ENCODE data around the gene CSF3.

The CSF3 gene

DNA sequence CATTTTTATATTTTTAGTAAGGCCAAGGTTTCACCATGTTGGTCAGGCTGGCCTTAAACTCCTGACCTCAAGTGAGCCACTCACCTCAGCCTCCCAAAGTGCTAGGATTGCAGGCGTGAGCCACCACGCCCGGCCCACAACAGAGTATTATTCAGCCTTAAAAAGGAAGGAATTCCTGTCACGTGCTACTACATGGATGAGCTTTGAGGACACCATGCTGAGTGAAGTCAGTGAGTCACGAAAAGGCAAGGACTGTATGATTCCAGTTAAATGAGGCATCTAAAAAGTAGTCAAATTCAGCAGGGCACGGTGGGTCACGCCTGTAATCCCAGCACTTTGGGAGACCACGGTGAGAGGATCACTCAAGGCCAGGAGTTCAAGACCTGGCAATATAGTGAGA, 9.7 kb downstream of the CSF3 start:
- no peak for DNase-seq (ENCODE audit: low read depth in 2 of 2)

DNA sequence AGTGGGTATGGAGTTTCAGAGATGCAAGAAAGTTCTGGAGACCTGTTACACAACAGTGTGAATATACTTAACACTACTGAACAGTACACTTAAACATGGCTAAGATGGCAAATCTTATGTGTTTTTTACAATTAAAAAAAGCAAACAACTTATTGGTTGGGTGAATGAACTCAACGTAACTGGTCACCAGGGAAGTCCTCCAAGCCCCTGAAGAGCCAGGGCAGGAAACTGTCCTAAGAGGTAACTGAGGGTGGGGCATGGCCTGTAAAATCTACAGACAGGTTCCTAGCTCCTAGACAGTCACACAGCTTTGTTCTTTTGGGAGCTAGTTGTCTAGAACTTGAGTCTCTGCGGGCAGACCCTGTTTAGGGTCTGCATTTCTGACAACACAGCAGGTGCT, 10.3 kb downstream of the CSF3 start:
- DNase-seq (ENCODE audit: low read depth in 2 of 2): no peak

DNA sequence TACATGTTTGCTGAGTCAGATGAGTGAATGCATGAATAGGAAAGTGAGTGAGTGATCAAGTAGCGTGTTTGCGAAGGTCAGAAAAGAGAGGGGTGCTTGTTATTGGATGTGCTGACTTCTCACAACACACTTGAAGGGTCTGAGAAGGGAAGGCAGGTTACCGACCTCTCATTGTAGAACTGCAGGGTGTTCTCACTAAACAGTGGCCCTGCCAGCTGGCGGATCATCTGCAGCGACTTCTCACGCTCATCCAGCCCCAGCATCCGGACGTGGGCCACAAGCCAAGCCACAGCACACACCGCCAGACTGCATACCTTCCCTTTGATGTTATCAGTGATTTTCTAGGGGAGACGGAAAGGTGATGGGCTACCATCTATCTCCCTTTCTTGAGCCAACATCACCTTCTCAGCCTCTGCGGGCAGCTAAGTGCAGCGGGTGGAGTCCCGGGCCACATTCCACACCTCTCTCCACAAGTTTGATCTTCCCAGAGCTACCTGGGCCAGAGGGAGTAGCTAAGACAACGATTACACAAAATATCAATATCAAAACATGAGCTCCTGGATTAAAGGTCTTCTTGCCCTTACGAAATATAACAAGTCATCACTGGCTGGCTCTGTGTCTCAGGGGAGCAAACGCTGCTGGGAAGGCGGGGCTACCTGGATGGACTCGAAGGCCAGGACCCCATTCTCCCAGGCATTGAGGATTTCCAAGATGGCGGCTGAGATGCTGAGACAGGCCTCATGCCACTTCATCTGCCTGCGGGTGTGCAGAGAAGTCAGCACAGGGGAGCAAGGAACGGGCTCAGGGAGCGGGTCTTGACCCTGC, 11.0 kb downstream of the CSF3 start:
- DNase-seq (ENCODE audit: low read depth in 2 of 2): no peak

DNA sequence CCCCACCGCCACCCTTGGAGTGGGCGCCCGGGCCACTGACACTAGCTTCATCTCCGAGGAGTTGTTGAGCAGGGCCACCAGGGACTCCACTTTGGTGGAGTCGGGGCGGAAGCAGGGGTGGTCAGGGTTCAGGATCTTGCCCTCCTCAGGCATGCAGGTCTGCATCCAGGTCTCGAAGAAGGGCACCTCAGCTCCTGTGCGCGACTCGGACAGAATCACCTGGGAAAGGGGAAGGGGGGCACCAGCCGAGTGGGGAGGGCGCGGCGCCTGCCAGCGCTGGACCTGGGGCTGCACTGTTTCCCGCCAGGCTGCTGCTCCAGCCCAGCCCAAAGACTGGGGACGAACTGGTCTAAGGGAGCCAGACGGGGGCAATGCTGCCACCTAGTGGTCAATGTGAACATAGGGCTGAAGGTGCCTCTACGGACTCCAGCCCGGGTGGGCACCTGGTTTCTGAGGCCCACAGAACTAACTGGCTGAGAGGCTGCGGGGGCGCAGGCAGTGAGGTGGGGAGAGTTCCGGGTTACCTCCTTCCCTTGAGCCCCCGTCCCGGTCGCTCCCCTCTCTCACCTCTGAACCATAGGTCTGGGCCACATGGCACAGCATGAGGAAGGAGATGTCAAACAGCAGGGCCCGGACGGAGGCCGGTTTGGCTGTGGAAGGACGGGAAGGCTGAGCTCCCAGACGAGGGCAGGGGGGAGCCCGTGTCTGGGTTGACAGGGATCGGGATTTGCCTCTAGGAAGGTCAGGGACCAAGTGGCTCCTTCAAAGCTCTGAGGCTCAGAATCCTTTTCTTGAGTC, 11.8 kb downstream of the CSF3 start:
- DNase-seq (ENCODE audit: low read depth in 2 of 2): peak; percentile 60

DNA sequence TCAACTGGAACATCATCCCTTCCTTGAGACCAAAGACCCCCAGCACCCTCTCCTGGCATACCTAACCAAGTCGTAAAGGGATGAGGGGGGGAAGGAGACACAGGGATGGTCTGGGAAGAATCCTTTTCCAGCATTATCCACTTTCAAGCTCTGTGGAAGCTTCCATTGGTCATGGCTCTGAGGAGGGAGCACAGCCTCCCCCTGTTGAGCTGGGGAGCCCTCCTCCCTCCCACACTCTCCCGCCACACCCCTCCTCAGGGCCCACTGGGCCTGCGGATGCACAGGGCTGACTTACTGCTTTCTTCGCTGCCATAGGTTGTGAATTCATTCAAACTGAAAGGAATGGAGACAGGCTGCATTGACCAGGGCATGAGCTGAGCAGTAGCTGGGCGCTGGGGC, 12.4 kb downstream of the CSF3 start:
- DNase-seq (ENCODE audit: low read depth in 2 of 2): no peak

DNA sequence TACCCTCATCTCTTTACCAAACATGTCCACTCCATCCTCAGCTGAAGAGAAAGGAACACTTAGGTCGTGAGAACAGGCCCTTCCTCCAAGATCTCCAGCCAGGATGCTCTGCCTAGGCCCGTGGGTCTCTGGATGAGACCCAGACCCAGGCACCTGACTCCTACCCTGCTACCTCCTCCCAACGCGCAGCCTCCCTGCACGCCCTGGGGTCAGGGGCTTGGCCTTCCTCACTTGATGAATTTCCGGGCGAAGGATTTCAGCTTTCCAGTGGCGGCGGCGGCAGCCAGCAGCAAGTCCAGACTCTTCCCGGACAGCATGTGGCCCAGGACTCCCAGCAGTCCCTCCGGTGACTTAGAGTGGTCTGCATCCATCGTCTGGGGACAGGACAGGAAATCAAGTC, 13.4 kb downstream of the CSF3 start:
- DNase-seq (ENCODE audit: low read depth in 2 of 2): no peak

DNA sequence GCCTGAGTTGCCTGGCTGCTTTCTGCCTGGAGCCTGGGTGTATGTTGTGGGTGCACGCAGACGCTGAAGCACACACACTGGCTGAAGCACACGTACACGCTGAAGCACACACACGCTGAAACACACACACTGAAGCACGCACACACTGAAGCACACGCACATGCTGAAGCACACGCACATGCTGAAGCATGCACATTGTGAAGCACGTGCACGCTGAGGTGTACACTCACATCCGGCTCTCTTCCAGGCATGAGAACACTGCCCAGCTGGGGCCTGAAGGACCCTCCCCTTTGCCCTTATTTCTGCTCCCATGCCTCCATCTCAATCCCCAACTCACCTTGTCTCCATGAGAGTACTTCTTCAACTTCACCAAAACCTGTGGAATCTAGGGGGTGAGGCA, 16.5 kb downstream of the CSF3 start:
- DNase-seq (ENCODE audit: low read depth in 2 of 2): no peak

DNA sequence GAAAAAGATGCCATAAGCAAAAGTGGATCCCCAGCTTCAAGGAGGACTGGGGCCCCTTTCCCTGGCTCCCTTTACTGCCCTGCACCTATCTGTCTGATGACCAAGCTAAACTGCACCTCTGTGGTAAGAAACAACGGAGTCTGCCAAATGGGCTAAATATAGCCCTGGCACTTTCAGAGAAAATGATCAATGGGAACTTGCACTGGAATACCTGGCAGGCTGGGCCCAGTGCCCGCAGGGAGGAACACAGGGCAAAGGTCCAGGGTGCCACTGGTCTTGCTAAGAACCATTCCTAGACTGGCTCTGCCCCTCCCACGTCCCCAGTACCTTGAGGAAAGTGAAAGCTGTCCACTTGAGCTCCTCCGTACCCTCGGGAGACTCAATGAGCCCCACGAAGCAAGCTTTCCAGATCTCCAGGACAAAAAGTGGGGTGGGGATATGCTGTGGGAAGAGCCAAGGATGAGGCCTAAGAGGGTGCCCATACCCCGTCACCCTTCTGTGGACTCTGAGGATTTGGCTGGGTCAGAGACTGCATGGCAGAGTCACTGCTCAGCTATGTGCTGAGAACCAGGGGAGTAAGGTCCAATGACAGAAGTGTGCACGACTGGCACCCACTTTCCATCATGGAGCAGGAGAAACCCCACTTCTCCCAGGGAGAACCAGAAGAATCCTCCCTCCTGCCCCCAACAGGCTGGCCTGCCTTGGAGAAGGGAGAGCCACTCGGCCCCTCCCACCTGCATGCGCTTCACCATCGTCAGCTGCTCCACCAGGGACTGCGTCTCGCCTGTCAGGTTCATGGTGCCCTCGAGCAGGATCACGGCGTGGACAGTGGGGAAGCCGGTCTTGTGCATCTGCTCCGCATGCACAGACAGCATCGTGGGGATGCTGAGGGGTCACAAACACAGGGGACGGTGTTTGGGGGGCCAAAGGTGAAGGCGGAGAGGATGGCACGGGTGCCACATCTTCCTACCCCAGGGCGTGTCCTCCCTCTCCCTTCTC, 17.4 kb downstream of the CSF3 start:
- no peak for DNase-seq (ENCODE audit: low read depth in 2 of 2)

DNA sequence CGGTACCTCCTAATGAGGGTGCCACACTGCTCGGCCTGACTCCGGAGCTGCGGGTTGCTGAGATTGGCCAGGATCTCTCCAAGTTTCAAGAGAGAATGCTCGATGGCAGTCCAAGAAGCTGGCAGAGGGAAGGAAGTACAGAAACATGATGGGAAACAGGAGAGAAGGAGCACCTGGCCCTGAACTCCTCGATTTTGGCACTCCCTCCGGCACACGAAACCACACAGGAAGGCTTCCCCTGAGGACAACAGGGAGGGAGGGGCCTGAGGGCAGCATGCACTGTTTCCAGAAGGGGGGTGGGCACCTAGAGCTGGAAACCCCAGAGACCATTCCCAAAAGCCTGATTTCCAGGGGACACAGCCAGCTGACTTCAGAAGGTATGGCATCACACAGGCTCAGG, 18.1 kb downstream of the CSF3 start:
- DNase-seq (ENCODE audit: low read depth in 2 of 2): no peak

DNA sequence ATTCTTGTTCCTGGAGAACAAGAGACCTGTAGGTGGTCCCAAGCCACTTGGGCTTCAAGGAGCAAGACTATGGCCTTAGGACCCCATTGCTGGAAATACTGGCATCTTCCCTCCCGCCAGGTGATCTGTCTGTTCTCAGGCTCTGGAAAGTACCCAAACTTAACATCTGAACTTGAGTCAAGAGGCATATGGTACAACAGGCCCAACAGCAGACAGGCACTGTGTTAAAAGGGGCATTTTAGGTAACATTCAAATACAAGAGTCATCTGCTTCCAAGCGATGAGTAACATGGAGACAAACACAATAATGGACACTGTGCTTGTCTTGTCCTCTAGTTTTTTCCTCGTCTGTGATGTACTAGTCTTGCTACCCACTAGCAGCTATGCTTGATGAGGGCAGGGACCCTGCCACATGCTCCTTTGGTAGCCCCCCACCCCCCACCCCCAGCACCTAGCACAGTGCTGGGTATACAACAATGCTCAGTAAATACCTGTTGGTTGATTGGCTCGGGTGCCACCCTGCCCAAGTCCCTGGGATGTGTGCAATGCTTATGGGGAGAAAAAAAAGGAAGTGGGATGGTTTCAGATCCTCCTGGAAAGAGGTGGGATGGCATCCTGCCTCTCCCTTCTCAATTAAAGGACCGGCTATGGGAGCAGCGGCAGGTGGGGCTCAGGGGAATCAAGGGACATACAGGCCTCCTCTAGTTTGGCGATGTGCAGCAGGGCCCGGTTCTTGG, 19.4 kb downstream of the CSF3 start:
- no peak for DNase-seq (ENCODE audit: low read depth in 2 of 2)

DNA sequence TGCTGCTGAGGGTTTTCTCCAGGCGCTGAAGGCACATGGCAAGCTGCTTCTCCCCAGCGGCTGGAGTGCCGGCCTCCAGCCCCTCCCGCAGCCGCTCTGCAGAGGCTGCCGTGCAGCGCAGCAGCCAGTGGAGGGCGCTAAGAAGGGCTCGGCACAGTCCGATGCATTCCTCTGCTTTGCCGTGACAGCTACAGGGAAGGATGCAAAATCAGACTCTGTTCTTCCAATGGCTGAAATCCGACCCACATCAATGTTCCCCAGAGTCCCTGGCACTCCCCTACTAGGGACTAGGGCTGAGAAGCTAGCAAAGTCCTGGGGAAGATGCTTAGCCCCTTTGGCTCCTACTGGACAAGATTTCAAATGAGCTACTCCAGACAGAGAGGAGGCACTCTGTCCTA, 19.9 kb downstream of the CSF3 start:
- no peak for DNase-seq (ENCODE audit: low read depth in 2 of 2)

DNA sequence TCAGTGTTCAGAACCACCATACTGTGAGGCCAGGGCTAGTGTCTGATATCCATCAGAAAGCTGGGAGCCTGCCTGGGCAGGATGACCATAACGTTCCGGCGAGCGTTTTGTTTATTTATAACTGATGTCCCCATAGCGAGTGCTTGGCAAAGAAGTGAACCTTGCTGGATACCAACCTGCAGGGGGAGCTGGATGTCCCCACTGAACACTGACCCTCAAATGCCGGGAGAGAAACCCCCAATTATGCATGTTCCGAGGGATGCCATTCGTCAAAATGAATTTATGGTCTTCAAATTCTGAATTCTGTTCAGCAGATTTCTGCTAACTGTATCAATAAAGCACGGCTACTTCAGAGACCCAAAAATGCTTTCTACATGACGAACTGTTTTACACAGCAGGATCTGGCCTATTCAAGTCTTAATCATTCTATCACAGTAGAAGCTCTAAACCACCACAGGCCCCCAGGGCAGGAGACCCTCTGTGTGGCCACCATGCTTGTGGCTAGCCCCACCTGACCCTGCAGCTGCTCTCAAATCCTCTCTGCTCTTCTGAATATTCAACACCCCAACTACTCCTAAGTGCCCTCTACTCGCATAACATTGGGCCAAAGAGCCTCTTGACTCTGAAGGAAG, 23.8 kb downstream of the CSF3 start:
- no peak for DNase-seq (ENCODE audit: low read depth in 2 of 2)

DNA sequence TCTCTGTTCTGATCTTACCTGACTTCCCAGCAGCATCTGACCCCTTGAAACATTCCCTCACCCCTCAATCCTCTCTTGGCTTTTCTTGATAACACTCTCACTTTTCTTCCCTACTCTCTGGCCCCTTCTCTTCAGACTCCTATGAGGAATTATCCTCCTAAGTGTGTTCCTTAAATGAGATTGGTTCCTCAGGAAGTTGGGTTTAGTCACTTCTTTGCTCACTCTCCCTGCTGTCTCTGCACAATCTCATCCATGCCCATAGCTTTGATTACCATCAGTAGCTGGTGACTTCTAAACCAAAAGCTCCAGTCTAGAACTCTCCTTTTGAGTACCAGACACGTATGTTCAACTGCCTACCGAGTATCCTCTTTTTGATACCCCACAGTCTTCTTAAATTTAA, 26.0 kb downstream of the CSF3 start:
- DNase-seq (ENCODE audit: low read depth in 2 of 2): no peak

DNA sequence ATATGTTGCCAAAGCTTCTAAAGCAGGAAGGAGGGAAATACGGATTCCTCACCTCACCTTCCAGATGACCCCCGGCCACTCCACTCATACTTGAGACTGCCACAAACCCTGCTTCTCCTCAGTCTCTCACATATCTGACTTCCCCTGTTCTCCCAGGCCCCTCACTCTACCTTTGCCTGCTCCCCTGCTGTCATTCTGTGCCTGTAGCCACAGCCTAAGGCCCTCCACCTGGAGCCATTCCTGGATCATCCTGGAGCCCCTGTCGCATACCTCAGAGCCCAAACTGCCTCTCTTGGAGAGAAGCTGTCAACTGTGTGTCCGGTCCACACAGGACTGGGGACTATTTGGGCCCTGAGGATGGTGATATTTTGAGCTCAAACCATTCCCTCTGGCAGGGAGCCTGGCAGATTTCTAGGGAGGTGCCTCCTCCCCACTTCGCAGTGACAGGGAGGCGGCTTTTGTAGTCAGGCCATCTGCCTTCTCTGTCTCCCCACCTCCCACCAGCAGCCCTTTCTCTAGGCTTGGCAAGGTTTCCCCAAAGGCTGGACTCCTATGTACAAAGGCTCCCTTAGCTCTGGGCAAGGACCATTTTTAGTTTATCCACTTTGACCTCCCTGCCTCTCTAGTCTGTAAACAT, 41.3 kb downstream of the CSF3 start:
- no peak for DNase-seq (ENCODE audit: low read depth in 2 of 2)

DNA sequence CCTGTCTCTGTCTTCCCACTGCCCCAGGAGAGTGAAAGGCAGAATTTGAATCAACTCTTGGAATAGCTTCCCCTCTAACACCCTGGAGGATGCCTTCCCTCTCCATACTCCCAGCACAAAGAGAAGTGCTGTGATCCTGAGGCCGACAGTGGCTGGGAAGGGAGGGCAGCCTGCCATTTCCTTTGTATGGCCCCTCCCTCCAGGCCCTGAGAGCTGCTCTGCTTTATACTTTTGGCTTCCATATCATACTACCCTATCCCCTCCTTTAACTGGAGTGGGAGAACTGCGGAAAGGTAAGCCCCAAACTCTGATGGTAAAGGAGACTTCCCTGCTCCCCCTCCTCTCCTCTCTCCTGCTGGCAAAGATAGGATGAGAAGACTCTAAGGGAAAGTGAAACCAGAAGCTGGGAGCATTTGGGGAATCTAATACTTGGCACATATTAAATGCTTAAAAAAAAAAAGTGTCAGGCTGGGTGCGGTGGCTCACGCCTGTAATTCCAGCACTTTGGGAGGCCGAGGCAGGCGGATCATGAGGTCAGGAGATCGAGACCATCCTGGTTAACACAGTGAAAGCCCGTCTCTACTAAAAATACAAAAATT, 43.0 kb downstream of the CSF3 start:
- no peak for DNase-seq (ENCODE audit: low read depth in 2 of 2)

DNA sequence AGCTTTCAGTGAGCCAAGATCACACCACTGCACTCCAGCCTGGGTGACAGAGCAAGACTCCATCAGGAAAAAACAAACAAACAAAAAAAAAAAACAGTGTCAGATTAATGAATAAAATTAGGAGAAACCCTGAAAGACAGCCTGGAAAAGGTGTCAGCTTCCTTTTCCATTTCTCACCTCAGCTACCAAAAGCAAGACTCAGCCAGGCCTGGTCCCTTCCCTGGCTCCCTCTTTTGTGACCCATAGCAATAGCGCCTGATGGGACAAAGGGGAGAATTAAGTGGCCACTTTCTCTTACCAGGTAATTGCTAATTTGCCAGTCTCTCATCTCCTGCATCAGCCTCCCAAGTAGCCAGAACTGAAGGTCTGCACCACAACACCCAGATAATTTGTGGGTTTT, 43.6 kb downstream of the CSF3 start:
- DNase-seq (ENCODE audit: low read depth in 2 of 2): no peak

DNA sequence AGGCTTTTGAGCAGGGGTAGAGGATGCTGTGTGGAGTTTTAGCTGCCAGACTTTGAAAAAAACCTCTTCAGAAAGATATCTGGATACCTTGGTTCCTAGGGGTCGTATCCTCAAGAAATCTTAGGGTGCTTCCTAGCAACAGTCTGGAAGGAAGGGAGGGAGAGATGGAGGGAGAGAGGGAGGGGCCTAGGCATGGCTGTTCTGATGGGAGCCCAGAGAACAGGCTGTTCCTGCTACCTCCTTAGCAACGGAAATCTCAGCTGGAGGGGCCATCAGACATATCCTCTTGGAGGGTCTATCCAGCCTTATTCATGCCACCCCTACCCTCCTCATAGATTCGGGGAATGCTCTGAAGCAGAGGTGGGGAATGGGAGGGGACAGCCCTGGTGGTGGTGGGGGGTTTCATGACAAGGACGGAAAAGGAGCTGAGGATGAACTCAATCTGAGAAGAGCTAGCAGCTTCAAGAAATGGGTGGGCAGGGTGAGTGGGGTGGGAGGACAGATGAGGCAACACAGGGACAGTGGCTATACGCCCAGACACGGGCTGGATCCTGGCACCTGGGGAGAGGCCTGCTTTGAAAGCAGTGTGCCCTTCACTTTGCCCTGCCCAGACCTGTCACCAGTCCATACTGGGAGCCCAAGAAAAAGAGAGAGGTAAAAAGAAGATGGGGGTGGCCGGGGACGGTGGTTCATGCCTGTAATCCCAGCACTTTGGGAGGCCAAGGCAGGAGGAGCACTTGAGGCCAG, 44.7 kb downstream of the CSF3 start:
- no peak for DNase-seq (ENCODE audit: low read depth in 2 of 2)

DNA sequence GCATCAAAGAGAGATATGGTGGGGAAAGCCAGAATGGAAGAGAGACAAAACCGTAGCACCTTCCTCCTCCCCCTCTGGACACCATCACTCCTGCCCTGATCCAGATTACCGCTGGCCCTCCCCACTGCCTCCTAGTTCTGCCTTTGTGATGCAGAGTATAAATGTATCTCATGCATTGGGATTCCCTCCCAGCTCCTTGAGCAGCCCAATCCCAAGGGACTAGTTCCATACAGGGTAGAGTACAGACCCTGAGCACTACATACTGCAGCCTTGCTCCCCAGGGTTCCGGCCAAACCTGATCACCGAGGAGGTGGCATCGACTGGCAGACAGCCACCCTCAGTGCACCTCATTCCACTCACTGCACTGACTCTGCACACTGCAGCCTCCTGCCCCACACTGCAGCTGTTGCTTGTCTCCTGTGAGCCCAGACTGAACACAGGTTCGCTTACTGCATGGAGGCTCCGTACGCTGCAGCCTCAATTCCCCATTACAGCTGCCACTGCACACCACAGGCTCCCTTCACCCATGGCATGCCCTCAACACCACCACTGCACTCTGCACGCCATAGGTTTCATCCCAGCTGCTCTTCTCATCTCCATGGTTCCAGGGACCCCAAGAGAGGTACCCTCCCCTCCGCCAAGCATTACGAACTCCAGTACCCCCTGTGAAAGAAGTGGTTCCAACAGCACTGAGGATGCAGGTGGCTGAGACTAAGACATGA, 45.8 kb downstream of the CSF3 start:
- no peak for DNase-seq (ENCODE audit: low read depth in 2 of 2)

DNA sequence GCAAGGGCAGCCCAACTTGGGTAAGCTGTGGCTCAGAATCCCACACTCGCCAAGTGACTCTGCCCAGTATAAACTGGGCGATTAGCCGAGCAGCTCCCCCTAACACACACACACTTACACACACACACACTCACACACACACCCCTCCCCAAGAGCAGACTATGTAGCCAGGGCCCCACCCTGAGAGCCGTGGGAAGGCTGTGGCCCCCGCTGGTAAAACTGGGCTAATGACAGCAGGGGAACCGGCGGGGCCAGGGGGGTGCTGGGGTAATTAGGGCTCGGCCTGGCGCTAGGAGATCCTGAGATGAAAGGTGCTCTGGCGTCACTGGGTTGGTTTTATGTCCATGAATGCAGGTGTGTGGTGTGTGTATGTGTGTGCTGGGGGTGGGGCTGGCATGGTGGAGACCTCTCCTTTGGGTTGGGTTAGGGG, 46.4 kb downstream of the CSF3 start:
- no peak for DNase-seq (ENCODE audit: low read depth in 2 of 2)
